HG03342 (cell line): ENCODE data around the gene CPEB4.

Source experiments
- ATAC-seq: cut with Tn5 transposase; IDR thresholded peaks from one replicate; pipeline ENCODE4 v1.9.1; 2021; ENCODE audit warnings: mild to moderate bottlenecking, moderate library complexity; ENCODE audit not compliant: unreplicated experiment

The CPEB4 gene

DNA sequence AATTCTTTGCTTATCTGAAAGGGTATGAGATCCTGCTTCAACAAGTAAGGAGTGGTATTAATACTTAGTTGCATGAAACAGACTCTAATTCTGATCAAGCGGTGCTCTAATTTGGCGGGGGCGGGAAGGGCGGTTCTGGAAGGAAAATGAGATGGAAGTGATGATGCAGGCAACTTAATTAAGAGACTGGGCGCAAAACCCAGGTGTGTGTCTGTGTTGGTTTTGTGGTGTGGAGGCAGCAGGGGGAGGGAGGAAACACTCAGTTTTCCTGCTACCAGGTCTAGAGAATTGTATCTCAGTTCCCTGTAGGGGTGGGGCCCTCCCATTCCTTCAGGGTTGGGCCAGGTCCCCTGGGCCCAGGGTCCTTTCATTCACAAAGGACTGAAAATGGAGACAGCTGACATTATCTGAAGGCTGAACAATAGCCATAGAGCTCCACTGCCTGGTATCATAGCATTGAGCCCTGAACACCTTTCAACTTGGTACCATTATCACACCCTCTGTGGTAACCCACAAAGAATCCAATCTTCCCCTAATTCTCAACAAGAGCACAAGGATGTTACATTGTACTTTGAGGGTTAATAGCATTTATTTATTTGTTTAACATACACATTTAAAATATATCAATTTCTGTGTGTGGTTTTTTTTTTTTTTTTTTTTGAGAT is 83.7 kb downstream of the CPEB4 start:
- ATAC-seq = no peak

DNA sequence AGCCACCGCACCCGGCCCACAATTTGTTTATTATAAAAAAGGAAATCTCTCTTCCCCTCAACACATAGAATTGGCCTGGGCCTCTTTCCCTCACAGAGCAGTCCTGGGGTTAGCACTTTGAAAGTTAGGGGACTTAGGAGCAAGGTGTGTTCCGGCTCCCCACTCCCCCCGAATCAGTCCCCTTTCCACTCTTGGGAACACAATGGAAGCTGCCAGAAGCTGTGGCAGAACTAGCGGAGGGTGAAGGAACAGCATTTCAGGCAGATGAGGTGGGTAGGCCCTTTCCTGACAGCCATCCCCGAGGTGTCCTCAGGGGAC is 84.4 kb downstream of the CPEB4 start:
- no peak for ATAC-seq

DNA sequence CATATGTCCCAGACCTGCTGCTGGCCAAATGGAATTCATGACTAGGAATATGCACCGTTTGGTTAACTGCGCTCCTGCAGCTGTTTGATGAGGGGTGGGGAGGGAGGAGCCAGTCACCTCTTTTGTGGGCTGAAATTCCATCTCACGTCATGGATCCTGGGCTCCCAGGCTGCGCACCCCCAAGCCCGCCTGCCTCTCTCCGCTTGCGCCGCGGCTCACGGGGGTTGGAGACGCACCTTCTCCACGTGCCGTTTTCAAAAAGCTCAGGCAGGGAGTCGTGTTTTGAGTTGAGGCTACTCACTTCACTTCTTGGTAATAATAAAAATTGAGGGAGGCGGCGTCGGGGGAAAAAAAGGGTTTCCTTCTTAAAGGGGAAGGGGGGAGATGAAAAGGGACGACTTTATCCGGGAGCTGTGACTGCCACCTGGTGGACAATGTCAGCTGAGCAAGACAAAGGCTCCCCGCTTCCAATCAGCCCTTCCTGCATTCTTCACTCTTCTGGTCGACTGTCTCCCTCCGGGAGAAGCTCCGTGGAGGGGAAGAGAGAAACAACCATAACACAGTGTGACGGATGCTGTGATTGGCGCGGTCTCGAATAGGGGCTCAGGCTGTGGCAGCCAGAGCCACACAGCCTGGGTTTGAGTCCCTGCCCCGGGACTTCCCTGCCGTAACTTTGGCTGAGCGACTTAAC is 84.9 kb downstream of the CPEB4 start:
- ATAC-seq = peak; percentile 66

DNA sequence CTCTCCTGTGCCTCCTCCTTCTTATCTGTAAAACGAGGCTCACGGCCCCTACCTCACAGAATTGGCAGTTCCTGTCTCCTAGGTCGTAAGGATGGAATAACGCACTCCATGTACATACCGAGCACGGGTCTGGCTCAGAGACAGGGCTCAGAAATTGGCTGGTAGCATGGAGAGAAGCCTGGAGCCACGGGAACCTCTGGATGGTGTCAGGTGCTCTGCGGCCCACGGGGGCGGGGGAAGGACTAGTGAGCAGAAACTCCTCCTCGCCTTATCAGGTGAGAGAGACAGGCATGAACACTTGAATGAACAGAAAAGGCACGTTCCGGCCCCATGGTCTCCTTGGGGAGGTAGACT is 85.4 kb downstream of the CPEB4 start:
- ATAC-seq = peak; percentile 30

DNA sequence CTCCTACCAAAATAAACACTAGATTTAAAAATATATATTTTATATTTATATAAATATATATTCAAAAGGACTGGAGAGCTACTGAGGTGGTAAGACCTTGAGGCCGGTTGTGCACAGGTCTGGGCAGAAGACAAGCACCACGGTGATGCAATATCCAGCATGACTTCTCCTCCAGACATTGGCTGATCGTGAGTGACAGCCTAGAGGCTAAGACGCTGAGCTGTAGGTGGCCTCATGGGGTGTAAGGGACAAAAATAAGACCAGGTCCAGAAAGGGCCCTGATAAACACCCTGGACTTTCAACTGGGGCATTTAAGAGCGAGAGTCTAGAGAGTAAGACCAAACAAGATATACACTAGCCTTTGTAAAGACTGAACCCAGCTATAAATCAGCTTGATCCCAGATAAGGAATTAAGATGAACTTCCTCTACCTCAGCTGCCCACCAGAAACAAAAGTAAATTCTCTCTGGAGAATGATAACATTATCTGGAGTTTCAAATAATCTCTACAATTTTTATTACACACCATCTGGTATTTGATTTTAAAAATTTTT is 86.6 kb downstream of the CPEB4 start:
- no peak for ATAC-seq

DNA sequence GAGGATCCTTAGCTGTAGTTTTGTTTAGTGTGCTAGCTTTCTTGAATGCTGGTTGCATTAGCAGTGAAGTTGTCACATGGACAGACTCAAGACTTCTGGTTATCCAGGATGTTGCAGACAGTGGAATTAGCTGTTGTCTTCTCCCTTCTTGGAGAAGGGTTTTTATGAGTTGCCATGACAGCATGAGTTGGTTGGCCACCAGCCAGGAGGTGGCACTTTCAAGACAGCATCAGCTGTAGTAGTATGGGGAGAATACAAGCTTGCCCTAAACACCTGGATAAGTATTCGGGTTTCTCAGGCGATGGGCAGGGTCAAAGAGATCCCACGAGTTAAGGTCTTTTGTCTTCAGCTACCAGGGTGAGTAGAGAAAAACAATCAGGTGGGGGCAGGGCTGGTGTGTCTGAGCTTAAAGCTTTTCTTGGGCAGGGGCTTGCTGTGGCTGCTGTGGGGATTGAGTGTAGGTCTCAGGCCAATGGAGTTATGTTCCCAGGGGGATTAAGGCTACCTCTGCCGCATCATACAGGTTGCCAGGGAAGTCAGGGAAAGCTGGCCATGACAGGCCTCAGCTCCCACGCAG is 93.1 kb downstream of the CPEB4 start:
- no peak for ATAC-seq

DNA sequence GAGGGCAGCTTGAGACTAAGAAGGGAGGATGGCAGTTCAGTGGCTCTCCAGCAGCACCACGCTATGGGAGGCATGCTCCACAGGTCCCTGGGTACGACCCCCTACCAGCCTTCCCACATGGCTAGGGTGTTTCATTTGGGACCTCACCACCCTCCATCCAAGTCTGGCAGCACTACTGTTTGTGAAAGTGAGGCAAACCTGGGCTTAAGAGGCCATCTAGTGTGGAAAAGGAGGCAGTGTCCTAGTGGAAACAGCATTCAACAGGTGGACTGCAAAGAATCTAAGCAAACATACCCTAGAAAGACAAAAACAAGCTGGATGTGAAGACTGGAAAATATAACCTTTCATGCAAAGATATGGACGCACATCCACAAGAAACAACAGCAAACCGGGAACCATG is 96.1 kb downstream of the CPEB4 start:
- ATAC-seq = no peak

DNA sequence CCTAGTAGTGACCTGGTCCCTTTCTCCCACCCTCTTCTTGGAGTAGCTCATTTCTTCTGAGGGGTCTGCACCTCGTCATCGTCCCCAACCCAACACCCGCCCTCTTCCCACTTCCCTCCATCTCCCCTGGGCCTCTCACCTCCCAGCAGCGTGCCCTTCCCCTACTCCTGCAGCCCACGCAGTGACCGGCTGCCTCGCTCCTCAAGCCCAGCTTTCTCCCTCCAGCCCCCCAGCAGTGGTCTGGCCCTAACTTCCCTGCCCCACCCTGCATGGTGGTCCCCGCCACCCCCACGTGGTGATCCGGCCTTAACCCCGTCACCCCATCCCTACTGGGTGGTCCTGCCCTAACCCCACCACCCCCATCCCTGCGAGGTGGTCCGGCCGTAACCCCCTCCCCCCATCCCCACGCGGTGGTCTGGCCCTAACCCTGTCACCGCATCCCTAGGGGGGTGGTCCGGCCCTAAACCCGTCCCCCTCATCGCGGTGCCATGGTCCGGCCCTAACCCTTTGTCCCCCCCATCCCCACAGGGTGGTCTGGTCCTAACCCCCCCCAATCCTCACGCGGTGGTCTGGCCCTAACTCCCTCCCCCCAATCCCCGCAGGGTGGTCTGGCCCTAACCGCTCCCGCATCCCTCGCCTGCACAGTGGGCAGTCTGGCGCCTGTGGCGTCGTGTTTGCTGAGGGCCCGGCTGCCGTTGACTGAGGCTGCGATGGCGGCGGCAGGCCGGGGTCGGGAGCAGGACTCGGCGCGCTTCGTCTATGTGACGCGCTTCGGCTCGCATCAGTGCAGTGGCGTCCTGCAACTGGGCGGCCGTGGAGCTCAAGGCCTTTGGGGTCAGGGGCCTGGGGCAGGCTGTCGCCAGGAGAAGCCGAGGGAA is 100.6 kb downstream of the CPEB4 start, which contains the start of gene C5orf47:
Gene C5orf47, plus strand, starts transcription at position 617 of the 878 bp plus-strand sequence. Its CDS starts 94 bp downstream, at position 711.
- no peak for ATAC-seq

DNA sequence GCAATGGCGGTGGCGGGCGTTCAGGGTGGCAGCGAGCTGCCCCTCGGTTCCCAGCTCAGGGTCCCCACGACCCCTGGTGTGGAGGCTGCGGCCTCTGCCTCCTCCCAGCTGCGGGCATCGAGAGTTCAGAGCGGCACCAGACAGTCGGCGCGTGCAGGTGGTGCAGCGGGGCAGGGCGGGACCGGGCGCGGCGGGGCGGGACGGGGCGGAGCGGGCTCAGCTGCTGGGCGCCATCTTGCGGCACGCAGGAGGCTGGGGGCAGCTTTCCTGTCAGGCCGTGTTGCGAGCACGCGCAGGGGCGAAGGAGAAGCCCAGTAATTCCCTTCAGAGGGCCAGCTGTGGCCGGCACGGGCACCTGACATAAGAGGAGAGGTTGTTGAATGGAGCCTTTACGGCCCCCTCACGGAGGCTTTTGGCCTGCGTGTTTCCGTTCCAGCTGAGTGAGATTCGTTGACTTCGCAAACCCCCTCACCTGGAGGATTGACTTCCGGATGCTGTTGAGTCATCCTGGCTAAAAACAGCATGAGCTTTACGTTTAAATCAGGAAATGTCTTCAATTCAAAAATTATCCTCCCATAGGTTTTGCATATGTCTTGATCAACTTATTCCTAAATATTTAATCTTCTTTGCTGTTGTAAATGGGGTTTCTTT is 101.4 kb downstream of the CPEB4 start:
- no peak for ATAC-seq

DNA sequence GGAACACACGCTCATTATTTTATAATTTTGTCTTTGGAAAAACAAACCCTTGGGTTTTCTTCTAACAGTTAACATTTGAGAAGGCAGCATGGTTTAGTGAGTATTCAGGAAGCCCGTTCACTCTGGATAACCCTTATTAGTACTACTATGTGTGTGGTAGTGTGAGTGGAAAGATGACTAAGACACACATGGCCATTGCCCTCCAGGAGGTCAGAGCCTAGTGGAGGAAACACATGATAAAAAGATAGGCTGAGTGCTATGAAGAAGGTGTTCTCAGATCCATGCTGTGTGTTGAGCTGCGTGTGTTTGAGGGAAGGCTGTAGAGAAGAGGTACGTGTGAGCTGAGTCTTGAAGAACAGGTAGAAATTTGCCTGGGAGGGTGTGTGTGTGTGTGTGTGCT is 109.2 kb downstream of the CPEB4 start:
- no peak for ATAC-seq

DNA sequence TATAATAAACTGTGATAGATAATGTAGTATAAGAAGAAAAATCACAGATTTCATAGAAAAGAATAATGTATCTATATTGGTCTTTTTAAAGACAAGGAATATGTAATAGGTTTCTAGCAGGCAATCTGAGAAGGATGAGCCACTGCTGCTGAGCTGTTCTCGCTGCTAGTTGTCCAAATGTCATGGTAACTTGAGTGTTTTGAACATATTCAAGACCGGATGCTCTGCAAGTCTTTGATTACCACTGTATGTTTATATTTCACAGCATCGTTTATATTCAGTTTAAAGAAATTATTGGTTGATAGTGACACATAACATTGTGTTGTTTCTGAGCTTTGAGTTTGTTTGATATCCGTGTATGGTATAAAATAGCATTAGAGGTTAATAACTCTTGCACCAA is 110.4 kb downstream of the CPEB4 start:
- no peak for ATAC-seq

DNA sequence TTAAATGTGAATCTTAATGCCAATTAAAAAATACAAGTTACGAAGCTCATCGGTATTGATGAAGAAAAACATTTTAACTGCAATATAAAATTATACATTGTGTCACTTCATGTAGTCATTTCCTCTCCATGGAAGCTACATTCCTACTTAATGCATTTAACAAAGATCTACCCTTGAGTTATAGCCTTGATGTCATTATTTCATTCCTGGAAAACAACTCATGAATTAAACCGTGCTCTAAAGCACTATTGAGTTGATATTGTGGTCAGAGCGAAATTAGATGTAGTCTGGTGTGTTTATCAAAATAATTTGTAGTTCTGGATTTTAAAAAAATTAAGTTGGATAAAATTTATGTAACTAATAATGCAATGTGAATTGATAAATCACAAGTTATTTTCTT is 111.9 kb downstream of the CPEB4 start:
- no peak for ATAC-seq

DNA sequence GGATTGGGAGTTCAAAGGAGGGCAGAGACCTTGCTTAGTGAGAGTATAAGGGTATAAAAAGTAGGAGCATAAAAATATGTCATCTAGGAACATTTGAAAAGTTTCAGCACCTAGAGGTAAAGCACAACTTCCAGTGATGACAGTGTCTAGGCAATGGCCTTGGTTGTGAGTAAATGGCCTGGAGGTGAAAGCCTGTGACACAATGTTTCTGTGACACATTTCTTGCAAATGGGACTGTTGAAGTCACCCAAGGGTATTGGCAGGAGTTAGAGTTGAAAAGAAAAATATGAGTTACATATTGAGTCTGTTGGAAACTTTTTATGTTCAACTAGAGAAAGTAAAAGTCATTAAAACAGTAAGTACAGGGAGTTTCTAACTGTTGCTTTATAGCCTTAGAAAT is 115.6 kb downstream of the CPEB4 start:
- no peak for ATAC-seq

DNA sequence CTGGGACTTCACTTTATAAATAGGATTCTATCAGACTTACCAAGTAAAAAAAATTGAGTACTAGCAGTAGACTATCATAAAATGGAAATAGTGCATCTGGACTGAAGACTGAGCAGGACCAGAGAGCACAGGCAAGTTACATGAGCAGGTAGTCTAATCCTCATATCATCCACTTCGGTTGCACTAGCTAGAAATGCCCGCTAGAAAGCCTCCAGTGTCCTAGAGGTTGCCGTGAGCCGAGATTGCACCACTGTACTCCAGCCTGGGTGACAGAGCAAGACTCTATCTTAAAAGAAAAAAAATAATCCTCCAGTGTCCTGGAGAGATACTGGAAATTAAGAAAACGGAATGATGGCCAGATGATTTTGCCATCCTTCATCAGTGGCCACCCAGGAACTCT is 120.8 kb downstream of the CPEB4 start:
- no peak for ATAC-seq

DNA sequence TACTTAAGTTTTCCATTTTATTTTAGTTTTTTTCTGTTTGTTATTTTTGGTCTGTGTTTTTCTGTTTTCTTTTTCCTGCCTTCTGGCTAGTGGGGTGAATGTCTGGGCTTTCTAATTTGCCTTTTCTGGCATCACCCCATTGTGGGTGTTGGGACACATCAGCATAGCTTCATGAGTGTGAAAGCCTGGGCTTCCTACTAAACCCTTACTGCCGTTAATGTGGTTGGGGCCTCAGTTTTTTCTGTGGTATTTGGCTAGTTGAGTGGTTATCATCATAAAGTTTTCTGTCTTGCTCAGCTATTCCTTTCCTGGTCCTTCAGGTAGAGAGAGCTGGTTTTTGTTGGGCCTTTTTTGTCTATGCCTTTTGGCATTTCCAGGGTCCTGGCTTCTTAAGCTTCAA is 122.2 kb downstream of the CPEB4 start:
- no peak for ATAC-seq

DNA sequence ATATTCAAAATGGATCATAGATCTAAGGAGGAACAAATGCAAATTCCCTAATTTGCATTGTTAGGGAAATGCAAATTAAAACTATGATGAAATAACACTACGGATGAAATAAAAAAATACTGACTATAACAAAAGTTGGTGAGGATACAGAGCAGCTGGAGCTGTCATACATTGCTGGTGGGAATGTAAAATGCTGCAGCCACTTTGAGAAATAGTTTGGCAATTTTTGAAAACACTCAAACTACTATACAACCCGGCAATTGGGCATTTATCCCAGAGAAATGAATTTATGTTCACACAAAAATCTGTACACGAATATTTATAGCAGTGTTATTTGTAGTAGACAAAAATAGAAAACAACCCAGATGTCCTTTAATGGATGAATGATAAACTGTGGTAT is 123.3 kb downstream of the CPEB4 start:
- no peak for ATAC-seq
